ENCODE results near the gene RETREG3. TPM values are rescaled to one million over a fixed set of nuclear protein-coding genes. Genes with fewer than 3 reads are reported as not detected.

The RETREG3 gene
- total and polyA plus RNA-seq, 2 of the 13 experiments (the other 11 are each of a cell fraction or from before 2014, with no cell fraction given), result 47.0 to 55.8 TPM

DNA sequence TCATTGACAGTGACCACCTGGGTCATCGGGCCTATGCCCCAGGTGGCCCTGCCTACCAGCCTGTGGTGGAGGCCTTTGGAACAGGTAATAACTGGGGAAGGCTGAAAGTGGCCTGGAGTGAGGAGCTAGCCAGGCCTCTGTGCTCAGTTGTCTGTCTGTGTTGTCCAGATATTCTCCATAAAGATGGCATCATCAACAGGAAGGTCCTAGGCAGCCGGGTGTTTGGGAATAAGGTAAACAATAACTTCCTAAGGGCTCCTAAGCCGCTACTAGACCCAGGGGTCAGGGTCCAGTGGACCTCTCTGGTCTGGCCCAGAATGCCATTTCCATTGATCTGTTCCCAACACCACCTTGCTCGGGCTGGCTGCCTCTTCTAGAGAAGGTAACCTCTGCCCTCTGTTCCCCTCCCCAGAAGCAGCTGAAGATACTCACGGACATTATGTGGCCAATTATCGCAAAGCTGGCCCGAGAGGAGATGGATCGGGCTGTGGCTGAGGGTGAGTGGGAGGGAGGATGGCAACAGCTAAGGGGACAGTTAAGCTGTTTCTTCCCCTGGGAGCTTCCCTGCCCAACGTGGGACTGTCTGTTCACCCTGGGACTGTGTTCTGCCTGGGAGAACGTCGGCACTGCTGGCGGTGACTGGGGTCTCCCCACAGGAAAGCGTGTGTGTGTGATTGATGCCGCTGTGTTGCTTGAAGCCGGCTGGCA lies 44.2 kb downstream of the RETREG3 start (continued):
- TF ChIP-seq ASH2L (IDR thresholded peaks at IDR 0.05; ENCODE audit: insufficient read length, low read depth, low read length) (peak; percentile 87), POLR2AphosphoS5 (IDR thresholded peaks at IDR 0.05; ENCODE audit: low read depth, low read length) (peak; percentile 49; the same call in 1 of the 2 replicates), KAT8 (CRISPR knock-in tag; IDR thresholded peaks at IDR 0.05) (peak; percentile 88), HDAC1 (CRISPR knock-in tag; IDR thresholded peaks at IDR 0.05) (peak; percentile 74), ZNF441 (CRISPR knock-in tag; IDR thresholded peaks at IDR 0.05; ENCODE audit: borderline replicate concordance) (0 out of 2 replicates have a peak, but pooled peaks have one; percentile 14), XBP1 (CRISPR knock-in tag; IDR thresholded peaks at IDR 0.05) (no peak), ZNF547 (CRISPR knock-in tag; IDR thresholded peaks at IDR 0.05) (no peak), CENPX (CRISPR knock-in tag; IDR thresholded peaks at IDR 0.05) (no peak), KDM3A (CRISPR knock-in tag; IDR thresholded peaks at IDR 0.05; ENCODE audit: low read depth) (0 out of 2 replicates have a peak, but pooled peaks have one; percentile 43), PHF21A (CRISPR knock-in tag; IDR thresholded peaks at IDR 0.05) (peak; percentile 91), FOXK2 (IDR thresholded peaks at IDR 0.05) (no peak), SOX5 (CRISPR knock-in tag; IDR thresholded peaks at IDR 0.05; ENCODE audit: borderline replicate concordance) (peak; percentile 75), MTA1 (CRISPR knock-in tag; IDR thresholded peaks at IDR 0.05; ENCODE audit: borderline replicate concordance) (peak; percentile 76; the same call in 1 of the 2 replicates), FOXJ3 (CRISPR knock-in tag; IDR thresholded peaks at IDR 0.05; ENCODE audit: borderline replicate concordance) (peak; percentile 84; the same call in 1 of the 2 replicates)
- TF ChIP-seq, protein P1, sequence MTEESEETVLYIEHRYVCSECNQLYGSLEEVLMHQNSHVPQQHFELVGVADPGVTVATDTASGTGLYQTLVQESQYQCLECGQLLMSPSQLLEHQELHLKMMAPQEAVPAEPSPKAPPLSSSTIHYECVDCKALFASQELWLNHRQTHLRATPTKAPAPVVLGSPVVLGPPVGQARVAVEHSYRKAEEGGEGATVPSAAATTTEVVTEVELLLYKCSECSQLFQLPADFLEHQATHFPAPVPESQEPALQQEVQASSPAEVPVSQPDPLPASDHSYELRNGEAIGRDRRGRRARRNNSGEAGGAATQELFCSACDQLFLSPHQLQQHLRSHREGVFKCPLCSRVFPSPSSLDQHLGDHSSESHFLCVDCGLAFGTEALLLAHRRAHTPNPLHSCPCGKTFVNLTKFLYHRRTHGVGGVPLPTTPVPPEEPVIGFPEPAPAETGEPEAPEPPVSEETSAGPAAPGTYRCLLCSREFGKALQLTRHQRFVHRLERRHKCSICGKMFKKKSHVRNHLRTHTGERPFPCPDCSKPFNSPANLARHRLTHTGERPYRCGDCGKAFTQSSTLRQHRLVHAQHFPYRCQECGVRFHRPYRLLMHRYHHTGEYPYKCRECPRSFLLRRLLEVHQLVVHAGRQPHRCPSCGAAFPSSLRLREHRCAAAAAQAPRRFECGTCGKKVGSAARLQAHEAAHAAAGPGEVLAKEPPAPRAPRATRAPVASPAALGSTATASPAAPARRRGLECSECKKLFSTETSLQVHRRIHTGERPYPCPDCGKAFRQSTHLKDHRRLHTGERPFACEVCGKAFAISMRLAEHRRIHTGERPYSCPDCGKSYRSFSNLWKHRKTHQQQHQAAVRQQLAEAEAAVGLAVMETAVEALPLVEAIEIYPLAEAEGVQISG (CRISPR knock-in tag; IDR thresholded peaks at IDR 0.05), result peak; percentile 75; the same call in 1 of the 2 replicates
- TF ChIP-seq, protein P2, sequence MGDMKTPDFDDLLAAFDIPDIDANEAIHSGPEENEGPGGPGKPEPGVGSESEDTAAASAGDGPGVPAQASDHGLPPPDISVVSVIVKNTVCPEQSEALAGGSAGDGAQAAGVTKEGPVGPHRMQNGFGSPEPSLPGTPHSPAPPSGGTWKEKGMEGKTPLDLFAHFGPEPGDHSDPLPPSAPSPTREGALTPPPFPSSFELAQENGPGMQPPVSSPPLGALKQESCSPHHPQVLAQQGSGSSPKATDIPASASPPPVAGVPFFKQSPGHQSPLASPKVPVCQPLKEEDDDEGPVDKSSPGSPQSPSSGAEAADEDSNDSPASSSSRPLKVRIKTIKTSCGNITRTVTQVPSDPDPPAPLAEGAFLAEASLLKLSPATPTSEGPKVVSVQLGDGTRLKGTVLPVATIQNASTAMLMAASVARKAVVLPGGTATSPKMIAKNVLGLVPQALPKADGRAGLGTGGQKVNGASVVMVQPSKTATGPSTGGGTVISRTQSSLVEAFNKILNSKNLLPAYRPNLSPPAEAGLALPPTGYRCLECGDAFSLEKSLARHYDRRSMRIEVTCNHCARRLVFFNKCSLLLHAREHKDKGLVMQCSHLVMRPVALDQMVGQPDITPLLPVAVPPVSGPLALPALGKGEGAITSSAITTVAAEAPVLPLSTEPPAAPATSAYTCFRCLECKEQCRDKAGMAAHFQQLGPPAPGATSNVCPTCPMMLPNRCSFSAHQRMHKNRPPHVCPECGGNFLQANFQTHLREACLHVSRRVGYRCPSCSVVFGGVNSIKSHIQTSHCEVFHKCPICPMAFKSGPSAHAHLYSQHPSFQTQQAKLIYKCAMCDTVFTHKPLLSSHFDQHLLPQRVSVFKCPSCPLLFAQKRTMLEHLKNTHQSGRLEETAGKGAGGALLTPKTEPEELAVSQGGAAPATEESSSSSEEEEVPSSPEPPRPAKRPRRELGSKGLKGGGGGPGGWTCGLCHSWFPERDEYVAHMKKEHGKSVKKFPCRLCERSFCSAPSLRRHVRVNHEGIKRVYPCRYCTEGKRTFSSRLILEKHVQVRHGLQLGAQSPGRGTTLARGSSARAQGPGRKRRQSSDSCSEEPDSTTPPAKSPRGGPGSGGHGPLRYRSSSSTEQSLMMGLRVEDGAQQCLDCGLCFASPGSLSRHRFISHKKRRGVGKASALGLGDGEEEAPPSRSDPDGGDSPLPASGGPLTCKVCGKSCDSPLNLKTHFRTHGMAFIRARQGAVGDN (CRISPR knock-in tag; IDR thresholded peaks at IDR 0.05), result peak; percentile 87
- TF ChIP-seq, protein P3, sequence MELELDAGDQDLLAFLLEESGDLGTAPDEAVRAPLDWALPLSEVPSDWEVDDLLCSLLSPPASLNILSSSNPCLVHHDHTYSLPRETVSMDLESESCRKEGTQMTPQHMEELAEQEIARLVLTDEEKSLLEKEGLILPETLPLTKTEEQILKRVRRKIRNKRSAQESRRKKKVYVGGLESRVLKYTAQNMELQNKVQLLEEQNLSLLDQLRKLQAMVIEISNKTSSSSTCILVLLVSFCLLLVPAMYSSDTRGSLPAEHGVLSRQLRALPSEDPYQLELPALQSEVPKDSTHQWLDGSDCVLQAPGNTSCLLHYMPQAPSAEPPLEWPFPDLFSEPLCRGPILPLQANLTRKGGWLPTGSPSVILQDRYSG (CRISPR knock-in tag; IDR thresholded peaks at IDR 0.05), result no peak
- TF ChIP-seq, protein P4, sequence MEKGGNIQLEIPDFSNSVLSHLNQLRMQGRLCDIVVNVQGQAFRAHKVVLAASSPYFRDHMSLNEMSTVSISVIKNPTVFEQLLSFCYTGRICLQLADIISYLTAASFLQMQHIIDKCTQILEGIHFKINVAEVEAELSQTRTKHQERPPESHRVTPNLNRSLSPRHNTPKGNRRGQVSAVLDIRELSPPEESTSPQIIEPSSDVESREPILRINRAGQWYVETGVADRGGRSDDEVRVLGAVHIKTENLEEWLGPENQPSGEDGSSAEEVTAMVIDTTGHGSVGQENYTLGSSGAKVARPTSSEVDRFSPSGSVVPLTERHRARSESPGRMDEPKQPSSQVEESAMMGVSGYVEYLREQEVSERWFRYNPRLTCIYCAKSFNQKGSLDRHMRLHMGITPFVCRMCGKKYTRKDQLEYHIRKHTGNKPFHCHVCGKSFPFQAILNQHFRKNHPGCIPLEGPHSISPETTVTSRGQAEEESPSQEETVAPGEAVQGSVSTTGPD (CRISPR knock-in tag; IDR thresholded peaks at IDR 0.05), result 0 out of 2 replicates have a peak, but pooled peaks have one; percentile 26
- TF ChIP-seq, protein P5, sequence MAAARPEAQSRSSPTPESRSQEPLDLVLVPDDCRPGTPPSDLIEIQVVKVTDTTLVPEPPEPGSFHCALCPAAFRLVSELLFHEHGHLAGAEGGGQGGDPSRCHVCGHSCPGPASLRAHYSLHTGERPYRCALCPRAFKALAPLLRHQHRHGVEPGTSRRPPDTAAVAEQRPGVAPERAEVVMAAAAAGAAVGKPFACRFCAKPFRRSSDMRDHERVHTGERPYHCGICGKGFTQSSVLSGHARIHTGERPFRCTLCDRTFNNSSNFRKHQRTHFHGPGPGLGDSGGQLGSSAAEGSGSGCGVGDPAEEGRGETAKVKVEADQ (CRISPR knock-in tag; IDR thresholded peaks at IDR 0.05; ENCODE audit: borderline replicate concordance), result 0 out of 2 replicates have a peak, but pooled peaks have one; percentile 62

Measured in HepG2 (cell line).